NCI-H526 (cell line): ENCODE results near the gene ZBTB43.

Source experiments
- DNase-seq, 2 experiments: peaks; one replicate each; lab custom pipeline; 2025; lab: John Stamatoyannopoulos, UW

Gene ZBTB43

GRCh38 chr9:126830827-126831226, 26.0 kb downstream of the ZBTB43 start:
- no peak for DNase-seq

DNA sequence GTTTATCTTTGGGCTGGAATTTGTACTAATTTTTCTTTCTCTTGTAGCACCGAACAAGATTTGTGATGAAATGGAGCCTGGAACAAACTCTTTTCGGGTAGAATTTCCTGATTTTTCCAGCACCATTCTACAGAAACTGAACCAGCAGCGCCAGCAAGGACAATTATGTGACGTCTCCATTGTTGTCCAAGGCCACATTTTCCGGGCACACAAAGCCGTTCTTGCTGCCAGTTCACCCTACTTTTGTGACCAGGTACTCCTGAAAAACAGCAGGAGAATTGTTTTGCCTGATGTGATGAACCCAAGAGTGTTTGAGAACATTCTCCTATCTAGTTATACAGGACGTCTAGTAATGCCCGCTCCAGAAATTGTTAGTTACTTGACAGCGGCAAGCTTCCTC, 27.6 kb downstream of the ZBTB43 start:
- DNase-seq, result no peak

GRCh38 chr9:126833020-126833419, 28.2 kb downstream of the ZBTB43 start:
- DNase-seq, result no peak

GRCh38 chr9:126833710-126834345, 29.0 kb downstream of the ZBTB43 start:
- peak; percentile 13 to 55 for DNase-seq

- DNase-seq, result no peak
Measured at GRCh38 chr9:126834672-126835071, 29.8 kb downstream of the ZBTB43 start.

DNA sequence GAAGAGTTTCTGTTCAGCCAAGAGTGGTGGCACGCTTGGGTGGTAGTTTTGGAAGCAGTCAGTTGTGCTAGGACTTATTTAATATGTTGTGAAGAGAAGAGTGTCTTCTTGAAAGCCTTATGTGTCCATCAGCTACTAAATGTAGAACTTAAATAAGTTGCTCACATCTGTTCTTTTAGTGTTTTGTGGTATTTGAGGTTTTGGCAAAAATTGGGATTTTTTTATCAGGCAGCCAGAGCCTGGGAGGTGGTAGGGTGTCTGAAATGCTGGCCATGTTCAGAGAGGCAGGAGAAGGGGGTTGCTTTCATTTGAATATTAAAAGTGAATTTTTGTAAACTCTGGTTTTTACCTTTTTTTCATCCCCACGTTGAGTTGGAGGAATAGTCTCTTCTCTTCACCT, 31.4 kb downstream of the ZBTB43 start:
- no peak for DNase-seq

GRCh38 chr9:126838055-126838811, 33.4 kb downstream of the ZBTB43 start:
- DNase-seq, result no peak

GRCh38 chr9:126838895-126839294, 34.1 kb downstream of the ZBTB43 start:
- DNase-seq, result no peak

DNA sequence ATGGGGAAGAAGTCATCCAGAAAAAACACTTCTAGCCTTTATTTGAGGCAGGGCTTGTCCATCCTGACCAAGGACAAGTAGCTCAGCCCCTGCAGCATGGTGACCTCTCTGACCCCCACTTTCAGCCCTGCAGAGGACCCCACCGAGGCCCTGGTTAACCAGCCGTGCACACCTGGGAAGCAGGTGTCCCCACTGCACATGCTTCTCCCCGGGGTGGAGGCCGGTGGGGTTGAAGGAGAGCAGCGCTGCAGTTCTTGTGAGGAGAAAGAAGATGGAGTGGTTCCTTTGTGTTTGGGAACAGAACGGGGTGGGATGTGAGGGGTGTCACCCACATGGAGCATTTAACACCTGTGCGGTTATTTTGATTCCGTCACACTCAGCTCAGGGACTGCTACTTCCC, 34.5 kb downstream of the ZBTB43 start:
- DNase-seq, result no peak

- DNase-seq, result no peak
Measured at GRCh38 chr9:126842220-126842842, 37.5 kb downstream of the ZBTB43 start.

DNA sequence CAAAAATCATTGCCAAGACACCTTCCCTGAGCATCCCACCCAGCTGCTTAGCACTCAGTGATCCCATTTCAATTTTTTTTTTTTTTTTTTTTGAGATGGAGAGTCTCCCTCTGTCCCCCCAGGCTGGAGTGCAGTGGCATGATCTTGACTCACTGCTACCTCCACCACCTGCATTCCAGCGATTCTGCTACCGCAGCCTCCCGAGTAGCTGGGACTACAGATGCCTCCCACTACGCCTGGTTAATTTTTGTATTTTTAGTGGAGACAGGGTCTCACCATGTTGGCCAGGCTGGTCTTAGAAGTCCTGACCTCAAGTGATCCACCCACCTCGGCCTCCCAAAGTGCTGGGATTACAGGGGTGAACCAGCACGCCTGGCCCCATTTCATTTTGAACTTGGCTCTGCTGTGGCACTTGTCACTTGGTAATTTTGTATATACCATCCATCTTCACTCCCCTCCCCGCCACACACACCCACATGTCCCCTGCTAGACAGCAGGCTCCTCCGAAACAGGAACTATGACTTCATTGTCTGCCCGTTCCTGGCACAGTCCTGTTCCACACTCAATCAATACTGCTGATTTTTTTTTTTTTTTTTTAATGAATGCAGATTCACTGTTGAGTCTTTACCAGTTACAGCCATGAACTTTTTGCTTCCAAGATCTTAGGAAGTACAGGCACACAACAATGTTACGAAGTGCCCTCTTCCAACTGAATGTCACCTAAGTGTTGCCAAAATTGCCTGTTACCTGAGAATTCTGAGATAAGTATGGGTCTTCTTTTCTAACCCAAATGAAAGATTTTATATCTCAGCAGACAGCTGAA, 38.3 kb downstream of the ZBTB43 start:
- no peak for DNase-seq

DNA sequence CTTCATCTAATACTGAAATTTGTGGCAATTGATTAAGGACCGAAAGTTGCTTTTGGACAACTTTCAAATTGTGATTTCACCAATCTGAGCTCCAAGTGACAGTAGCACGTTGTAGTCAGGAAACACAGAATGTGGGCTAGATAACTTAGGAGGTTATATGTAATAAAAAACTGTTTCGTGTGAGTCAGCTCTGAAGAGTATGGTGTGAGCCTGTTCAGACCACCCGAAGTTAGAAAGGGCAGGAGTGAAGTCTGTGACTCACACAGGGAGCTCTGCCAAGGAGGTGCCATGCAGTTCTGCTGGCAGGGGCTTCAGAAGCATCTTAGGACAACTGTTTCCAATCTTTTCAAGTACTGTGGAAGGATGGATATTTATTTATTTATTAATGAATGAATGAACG, 39.2 kb downstream of the ZBTB43 start:
- DNase-seq, result no peak

DNA sequence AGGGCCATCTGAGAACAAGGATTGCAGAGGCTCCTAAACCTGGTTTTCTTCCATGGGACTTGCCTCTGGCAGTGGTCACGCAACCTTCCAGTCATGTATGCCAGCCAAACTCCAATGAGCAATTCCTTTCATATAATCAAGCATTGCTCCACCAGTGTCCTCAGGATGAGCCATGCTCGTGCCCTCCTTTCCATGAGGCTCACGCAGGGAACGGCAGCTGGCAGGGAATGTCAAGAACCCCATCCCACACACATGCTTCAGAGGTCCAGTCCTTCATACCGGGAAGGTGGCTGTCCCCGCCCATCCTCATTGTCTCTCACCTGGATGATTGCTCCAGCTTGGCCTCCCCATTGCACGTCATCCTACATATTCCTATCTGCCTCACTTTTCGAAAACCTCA, 42.2 kb downstream of the ZBTB43 start:
- no peak for DNase-seq

DNA sequence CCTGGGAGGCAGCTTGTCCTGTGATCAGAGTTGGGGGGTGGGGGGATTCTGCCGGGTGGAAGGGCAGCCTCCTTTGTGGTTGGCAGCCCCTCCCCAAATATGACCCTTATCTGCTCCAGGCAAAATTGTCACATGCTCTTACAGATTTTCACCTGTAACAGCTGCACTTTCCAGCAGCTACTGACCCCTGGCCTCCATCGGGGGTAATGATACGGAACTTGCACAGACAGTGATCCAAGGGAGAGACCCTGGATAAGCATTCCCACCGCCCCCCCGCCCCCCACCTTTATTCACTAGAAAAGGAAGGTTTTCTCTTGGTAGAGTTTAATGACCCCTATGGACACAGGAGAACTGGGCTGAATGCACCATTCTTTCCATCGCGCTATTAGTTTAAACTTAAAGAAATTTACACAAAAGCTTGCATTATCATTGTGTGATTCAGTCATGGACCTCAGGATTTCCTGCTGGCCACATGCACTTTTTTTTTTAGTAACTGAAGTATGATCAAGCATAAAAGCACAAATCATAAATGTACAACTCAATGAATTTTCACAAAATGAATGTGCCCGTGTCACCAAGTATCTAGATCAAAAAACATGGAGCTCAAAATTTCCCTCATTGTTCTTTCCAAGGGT, 44.9 kb downstream of the ZBTB43 start:
- DNase-seq, result no peak

DNA sequence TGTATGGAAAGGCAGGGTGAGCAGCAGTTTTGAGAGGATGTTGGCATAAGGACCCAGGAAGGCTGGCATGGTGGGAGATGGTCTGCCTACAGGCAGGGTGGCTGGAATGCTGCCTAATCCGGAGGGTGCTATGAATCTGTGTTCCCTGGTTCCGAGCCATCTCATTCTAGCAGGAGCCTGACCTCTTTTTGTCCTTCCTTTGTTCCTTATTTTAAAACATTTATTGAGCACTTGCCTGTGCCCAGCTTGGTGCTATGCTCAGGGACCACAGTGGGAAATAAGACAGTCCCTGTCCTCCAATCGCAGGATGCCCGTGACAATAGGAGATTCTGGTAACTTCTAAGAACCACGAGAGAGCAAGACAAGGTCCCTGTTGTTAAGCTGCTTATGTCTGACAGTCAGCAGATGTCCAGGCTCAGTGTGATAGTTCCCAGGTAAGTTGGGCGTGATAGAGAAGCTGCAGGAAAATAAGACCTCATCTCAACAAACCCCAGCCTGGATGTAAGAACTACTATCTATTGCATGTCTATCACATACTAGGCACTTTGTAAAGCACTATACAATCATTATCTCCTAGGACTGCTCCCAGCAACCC, 46.5 kb downstream of the ZBTB43 start:
- no peak for DNase-seq

GRCh38 chr9:126852086-126852688, 47.3 kb downstream of the ZBTB43 start:
- DNase-seq, result no peak

DNA sequence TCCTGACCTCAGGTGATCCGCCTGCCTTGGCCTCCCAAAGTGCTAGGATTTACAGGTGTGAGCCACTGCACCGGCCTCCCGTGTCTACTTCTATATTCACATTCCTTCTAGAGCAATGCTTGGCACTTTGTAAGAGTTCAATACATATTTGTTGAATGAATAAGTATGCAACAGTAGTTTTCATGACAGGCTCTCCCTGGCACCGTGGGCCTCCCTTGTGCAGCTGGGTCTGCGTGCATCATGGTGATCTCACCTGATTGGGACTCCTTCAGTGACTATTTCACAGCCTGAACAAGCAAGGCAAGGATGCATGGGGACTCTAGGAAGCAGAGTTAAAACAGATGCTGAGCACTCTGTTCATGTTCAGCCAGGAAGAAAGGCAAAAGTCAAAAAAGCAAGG, 48.8 kb downstream of the ZBTB43 start:
- no peak for DNase-seq

DNA sequence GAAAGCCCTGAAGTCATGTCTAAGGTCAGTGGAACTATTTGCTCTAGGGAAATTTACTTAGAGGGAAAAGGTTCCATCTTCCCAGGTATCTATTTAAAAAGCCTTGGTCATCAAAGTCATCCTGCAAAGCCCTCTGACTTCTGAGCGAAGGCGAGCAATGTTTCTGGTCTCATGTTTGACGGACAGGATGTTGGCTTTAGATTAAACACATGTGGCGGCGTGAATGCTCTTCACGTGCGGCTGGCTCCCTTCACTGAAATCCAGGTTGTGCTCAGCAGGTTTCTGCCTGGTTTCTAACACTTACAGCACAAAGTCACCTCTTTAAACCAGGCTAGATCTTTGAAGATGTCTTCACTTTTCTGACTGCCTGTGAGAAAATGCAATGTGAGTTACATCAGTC, 49.9 kb downstream of the ZBTB43 start:
- DNase-seq, result no peak

- DNase-seq, result no peak
Measured at GRCh38 chr9:126856326-126856877, 51.6 kb downstream of the ZBTB43 start.

DNA sequence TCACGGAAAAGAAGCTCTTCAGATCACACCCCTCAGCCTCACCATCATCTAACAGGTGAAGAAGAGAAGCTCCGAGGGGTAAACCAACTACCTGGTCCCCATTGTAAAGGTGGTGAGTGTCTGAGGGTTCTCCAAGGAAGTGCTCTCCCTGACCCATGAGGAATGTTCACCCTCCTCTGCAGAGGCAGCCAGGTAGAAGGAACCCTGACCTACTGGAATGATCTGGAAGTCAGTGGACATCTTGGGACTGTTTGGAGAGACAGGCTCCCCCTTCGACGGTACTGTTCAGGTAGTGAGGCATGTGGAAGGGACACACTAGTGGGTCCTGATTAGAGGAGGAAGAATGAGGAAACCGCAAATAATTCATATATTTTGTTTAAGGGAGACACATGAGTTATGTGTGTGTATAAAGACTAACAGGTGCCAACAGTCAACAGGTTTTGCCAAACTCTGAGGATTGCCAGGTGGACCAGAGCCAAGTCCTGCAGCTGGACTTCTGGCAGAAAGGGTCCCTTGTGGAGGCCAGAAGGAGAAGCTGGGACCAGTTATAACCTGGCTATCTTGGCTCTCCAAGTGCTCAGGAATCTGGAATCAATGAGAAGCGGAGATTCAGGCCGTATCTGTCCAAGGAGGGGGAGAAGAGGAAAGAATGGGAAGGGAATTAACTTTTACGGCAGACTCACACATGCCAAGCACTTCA, 52.6 kb downstream of the ZBTB43 start:
- no peak for DNase-seq
